GM21717 (cell line): ENCODE measurements around the gene SMYD3.

ENCODE experiments used
- ATAC-seq: cut with Tn5 transposase; IDR thresholded peaks from one replicate; pipeline ENCODE4 v1.9.1; 2021; ENCODE audit warnings: mild to moderate bottlenecking, moderate library complexity; ENCODE audit not compliant: unreplicated experiment

Gene SMYD3

GRCh38 chr1:246221485-246222255, 285.4 kb downstream of the SMYD3 start:
- ATAC-seq = no peak

- no peak for ATAC-seq
Observed at GRCh38 chr1:246220495-246221065, 286.5 kb downstream of the SMYD3 start.

GRCh38 chr1:246219508-246220030, 287.5 kb downstream of the SMYD3 start:
- no peak for ATAC-seq

GRCh38 chr1:246218686-246219085, 288.4 kb downstream of the SMYD3 start:
- ATAC-seq = no peak

- no peak for ATAC-seq
Observed at GRCh38 chr1:246216906-246217305, 290.2 kb downstream of the SMYD3 start.

GRCh38 chr1:246215510-246215903, 291.6 kb downstream of the SMYD3 start:
- ATAC-seq = no peak

GRCh38 chr1:246214708-246215509, 292.2 kb downstream of the SMYD3 start:
- peak; percentile 99 for ATAC-seq

GRCh38 chr1:246213947-246214346, 293.1 kb downstream of the SMYD3 start:
- no peak for ATAC-seq

- no peak for ATAC-seq
Observed at GRCh38 chr1:246213502-246213901, 293.6 kb downstream of the SMYD3 start.

GRCh38 chr1:246213036-246213435, 294.0 kb downstream of the SMYD3 start:
- no peak for ATAC-seq

GRCh38 chr1:246212013-246212412, 295.1 kb downstream of the SMYD3 start:
- no peak for ATAC-seq

- ATAC-seq = no peak
Observed at GRCh38 chr1:246210756-246211155, 296.3 kb downstream of the SMYD3 start.

GRCh38 chr1:246208105-246208504, 299.0 kb downstream of the SMYD3 start:
- ATAC-seq = no peak

GRCh38 chr1:246203180-246203579, 303.9 kb downstream of the SMYD3 start:
- no peak for ATAC-seq

GRCh38 chr1:246200738-246201137, 306.3 kb downstream of the SMYD3 start:
- no peak for ATAC-seq

GRCh38 chr1:246200225-246200624, 306.9 kb downstream of the SMYD3 start:
- ATAC-seq = no peak

- ATAC-seq = no peak
Observed at GRCh38 chr1:246199086-246199645, 307.9 kb downstream of the SMYD3 start.

GRCh38 chr1:246198115-246198816, 308.8 kb downstream of the SMYD3 start:
- ATAC-seq = no peak

GRCh38 chr1:246197076-246197475, 310.0 kb downstream of the SMYD3 start:
- no peak for ATAC-seq

- ATAC-seq = no peak
Observed at GRCh38 chr1:246195296-246195695, 311.8 kb downstream of the SMYD3 start.

GRCh38 chr1:246193537-246193936, 313.5 kb downstream of the SMYD3 start:
- ATAC-seq = no peak
